Superior temporal gyrus (tissue), 1 donor: ENCODE results near the gene HCN2.

ENCODE experiments used
- DNase-seq: peaks from one replicate; pipeline ENCODE4 v3.0.0-alpha.2; 2016; ENCODE audit errors: extremely low spot score

HCN2 gene

DNA sequence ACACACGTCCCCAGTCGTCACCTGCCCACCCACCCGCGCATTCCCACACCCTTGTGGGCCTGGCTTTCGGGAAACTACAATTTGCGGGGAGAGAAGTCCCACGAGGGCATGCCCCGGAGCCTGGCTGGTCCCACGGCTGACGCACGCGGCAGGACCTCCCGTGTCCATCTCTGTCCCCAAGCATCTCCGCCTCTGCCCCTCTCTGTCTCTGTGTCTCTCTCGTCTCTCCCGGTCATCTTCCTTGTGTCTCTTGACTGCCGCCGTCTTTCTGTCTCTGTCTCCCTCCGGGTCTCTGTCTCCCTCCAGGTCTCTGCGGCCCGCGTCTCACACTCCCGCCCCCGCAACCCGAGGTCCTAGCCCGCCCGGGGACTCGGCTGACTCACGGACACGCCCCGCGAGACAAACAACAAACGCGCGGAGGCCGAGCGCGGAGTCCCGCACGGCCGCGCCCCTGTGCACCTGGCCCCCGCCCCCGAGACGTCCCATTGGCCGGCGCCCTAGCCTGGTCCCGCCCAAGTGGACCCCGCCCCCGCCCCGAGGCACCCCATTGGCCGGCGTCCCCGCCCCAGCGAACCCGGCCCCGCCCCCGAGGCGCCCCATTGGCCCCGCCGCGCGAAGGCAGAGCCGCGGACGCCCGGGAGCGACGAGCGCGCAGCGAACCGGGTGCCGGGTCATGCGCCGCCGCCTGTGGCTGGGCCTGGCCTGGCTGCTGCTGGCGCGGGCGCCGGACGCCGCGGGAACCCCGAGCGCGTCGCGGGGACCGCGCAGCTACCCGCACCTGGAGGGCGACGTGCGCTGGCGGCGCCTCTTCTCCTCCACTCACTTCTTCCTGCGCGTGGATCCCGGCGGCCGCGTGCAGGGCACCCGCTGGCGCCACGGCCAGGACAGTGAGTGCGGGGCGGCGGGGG lies 49.8 kb downstream of the HCN2 start, which contains the start of gene FGF22:
Gene FGF22, plus strand, starts transcription at position 627 of the 908 bp plus-strand sequence. Its CDS starts 47 bp downstream, at position 674.
- peak; percentile 74 for DNase-seq

DNA sequence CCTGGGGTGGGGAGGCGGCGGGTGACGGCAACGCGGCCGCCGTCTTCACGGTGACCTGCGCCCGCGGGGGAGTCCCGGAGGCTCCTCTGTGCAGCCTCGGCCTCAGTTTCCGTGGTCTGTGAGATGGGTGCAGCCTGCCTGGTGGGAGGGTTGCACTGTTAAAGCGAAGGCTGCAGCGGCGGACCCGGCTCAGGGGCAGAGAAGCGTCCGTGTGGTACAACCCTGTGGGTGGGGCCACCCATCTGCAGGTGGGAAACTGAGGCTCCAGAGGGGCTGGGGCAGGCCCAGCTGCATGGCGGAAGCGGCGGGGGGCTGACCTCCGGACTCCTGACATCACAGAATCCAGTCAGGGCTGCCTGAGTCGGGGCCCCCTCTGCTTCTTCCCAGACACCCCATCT lies 50.5 kb downstream of the HCN2 start:
- DNase-seq = no peak

DNA sequence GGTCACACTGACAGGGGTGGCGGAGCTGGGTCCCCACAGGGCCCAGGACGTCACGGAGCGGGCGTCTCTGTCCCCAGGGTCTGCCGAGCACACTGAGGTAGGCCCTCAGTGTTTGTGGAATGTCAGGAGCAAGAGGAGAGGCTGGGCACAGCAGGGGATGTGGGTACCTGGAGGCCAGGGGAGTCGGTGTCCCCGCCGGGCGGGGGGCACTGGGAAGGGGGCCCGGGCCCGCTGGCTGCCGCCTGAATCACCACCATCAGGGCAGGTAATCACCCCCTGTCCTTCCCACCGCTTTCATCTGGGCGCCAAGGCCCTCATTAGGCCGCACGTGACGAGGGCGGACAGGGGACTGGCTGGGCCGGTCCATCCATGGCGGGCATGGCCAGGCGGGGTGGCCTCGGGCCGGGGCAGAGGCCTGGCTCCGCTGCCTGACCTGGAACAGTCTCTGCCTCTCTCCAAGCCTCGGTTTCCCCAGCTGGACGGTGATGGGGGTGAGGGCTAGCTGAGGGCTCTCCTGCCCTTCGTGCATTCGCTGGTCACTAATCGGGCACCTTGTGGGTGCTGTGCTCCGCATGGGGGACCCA lies 51.0 kb downstream of the HCN2 start:
- no peak for DNase-seq

DNA sequence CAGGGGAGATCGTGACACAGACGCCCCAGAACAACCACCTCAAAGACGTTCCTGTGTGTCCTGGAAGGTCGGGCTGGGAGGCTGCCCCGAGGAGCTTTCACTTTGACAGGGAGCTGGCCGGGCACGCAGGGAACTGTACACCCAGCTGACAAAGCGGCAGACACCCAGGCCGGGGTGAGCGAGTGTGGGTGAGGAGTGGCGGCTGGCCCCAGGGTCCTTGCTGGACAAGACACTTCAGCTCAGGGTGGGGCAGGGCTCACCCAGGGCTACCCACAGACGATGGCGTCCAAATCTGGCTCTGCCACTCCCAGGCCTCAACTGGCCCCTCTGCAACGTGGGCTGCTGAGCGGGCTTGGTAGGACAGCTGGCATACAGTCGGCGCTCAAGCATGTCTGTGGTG lies 52.0 kb downstream of the HCN2 start:
- no peak for DNase-seq

DNA sequence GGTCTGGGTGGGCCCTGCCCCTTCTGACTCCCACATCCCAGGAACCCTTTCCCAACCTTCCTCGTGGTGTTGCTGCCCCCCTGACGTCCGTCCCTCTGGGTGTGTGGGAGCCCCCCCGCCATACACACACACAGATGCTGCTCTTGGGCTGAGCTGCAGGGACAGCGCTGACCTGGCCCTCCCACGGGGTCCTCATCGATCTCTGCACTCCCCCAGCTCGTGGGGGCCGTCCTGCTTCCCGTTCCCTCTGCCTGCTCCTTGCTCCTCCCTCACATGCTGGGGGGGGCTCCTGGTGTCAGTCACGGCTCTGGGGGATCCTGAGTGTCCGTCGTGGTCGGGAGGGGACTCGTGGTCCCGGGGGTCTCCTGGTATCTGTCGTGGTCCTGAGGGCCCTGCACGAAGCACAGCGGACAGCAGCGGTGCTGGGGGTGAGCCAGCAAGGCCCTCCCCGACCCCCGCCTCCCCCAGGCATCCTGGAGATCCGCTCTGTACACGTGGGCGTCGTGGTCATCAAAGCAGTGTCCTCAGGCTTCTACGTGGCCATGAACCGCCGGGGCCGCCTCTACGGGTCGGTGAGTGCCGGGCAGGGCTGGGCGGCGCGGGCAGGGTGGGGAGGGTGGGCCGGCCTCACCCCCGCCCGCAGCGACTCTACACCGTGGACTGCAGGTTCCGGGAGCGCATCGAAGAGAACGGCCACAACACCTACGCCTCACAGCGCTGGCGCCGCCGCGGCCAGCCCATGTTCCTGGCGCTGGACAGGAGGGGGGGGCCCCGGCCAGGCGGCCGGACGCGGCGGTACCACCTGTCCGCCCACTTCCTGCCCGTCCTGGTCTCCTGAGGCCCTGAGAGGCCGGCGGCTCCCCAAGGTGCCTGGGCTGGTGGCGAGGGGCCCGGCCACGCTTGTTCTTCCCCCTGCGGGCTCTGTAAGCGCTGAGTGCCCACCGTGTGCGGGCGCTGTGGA lies 53.4 kb downstream of the HCN2 start:
- DNase-seq = no peak

DNA sequence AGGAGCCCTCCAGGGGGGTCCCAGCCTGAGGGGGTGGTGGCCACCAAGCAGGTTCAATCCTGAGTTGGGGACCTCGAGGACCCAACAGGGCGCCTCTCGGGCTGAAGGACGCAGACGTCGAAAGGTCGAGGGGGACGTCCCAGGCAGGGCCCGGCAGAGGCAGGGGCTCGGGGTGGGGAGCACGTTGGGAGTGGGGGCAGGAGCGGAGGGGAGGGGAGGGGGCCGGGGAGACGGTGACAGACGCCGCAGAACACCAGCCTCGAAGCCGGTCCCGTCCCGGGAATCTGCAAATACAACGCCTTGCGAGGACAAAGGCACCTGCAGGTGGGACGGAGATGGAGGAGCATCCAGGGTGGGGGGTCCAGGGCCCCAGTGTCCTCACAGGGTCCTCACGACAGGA lies 54.1 kb downstream of the HCN2 start:
- no peak for DNase-seq

DNA sequence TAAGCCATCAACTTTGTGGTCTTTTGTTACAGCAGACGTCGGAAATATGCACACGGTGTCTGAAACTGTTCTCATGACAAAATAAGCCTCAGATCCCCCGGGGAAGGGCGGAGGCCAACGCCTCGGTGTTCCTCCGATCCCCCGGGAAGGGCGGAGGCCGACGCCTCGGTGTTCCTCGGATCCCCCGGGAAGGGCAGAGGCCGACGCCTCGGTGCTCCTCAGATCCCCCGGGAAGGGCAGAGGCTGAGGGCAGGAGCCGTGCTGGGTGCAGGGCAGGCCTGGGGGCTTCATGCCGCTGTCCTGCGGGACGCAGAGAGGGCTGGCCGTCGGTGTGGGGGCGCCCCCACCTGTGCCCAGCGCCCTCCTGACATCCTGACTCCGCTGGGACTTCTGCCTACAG lies 54.7 kb downstream of the HCN2 start:
- DNase-seq = no peak

DNA sequence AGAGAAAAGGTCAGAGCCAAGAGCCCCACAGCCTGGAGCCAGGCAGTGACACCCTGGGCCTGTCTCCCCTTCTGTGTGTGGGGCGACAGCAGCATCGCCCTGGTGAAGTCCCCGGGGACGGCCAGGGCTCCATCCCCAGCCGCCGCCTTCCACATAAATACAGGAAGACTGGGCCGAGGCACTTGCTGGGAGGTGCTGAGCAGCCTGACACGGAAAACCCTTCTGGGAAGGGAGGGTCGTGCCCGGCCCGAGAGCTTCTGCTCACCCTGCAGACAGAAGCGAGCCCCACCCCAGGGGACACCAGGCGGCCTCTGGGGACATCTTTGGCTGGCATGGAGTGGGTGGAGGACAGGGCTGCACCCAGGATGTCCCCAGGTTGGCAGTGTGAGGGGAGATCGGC lies 55.1 kb downstream of the HCN2 start:
- no peak for DNase-seq

DNA sequence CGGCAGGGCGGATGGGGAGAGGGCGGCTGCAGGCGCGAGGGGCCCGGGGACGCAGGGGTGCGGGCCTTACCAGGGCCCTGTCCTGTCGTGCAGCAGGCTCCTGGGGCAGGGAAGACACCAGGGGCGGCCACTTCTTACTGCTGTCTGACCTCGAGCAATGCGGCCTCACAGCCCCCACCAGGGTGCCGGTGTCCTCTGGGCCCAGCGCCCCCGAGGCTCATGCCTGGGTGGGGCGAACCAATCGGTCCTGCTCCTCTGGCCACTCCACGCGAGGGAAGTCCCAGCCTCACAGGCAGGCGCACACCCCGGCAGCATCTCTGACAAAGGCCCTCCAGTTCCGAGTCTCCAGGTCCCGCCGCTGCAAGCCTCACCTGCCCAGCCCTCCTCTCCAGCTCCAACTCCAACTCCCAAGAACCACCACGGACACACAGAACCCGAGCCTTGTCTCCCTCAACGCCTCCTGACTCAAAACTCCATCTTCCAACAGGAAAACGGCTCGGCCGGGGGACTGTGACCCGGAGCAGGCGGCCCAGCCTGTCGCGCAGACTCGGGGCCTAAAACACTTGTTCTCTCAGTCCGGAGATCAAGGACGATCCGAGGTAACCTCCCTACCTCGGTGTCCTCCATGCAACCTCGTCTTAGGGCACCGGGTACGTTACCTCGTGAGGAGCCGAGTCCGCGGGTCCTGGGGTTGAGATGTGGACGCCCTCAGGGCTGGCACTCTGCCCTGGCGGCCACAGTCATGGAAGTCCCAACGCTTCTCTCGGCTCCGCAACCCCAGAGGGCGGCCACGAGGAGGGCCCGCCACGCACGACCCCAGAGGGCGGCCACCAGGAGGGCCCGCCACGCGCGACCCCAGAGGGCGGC lies 56.5 kb downstream of the HCN2 start:
- DNase-seq = no peak

DNA sequence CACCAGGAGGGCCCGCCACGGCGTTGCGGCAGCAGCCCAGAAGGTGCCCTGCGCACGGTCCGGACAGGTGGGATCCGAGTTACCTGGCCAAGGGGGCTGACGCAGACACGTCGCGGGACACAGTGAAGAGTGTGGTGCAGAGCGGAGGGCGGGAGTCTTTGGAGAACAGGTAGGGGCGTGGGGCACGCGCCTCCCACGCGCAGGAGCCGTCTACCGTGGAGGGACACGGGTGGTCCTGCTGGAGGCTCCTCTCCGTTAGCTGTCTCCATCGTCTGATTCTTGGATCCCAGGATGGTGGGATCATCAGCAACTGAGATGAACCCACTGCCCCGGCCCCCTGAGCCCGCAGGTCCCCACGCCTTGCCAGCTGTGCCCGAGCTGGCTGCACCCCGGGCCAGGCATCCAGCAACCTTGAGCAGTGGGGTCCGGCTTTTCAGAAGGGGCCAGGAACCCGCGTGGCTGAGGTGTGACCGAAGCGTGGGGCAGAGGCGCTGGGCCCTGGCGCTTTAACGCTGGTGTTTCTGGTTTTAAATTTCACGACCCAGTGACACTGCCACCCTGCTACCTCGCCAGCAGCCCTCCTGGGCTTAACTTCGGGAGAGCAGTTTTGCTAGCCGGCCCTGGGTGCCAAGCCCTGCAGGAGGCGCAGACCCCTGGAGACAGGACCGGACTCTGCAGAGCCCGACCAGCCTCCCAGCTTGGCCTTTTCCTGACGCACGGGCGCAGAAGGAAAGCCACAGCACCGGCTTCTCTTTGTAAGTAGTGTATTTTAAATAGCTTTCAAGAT lies 57.3 kb downstream of the HCN2 start:
- DNase-seq = no peak

DNA sequence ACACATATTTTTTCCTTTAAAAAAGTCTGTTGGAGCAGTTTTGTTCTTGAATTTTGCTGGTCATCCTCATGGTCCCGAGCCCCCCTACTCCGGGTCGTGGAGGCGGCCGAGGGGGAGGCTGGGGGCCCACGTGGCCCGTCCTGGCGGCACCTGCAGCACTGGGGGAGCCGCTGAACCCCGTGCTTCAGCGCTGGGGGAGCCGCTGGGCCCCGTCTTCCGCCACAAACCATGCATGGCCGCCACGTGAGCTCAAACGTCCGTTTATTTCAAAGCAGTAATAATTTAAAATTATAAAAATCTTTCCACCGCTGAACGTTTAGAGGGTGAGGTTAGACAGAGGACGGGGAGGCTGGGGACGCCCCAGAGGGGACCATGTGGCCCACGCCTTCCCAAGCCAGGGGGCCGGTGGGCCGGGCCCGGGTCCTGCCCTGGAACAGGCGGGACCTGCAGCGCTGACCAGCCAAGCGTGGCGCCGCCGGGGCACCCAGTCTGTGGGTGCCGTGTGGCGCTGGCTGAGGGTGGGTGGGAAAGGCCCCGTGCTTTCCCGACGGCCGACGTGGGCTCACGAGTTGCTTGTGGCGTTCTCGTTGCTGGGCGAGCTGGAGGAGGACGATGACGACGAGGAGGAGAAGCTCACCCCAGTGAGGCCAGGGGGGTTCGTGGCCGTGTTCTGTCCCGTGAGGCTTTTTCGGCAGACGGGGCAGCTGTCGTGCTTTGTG lies 58.0 kb downstream of the HCN2 start:
- DNase-seq = no peak

DNA sequence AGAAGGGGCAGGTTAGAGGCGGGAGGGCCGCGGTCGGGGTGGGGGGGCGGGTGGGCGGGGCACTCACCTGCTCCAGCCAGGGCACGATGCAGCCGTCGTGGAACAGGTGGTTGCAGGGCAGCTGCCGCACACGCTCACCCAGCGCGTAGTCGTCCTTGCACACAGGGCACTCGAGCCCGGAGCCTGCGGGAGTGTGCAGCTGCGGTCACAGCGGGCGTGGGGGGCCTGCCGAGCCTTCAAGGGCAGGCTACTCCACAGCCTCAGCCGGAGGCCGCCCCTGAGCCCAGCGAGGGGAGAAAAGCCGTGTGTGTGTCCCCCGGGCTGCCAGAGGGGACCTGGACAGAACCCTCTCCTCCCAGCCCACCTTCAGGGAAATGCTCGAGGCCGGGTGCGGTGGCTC lies 58.6 kb downstream of the HCN2 start:
- no peak for DNase-seq

DNA sequence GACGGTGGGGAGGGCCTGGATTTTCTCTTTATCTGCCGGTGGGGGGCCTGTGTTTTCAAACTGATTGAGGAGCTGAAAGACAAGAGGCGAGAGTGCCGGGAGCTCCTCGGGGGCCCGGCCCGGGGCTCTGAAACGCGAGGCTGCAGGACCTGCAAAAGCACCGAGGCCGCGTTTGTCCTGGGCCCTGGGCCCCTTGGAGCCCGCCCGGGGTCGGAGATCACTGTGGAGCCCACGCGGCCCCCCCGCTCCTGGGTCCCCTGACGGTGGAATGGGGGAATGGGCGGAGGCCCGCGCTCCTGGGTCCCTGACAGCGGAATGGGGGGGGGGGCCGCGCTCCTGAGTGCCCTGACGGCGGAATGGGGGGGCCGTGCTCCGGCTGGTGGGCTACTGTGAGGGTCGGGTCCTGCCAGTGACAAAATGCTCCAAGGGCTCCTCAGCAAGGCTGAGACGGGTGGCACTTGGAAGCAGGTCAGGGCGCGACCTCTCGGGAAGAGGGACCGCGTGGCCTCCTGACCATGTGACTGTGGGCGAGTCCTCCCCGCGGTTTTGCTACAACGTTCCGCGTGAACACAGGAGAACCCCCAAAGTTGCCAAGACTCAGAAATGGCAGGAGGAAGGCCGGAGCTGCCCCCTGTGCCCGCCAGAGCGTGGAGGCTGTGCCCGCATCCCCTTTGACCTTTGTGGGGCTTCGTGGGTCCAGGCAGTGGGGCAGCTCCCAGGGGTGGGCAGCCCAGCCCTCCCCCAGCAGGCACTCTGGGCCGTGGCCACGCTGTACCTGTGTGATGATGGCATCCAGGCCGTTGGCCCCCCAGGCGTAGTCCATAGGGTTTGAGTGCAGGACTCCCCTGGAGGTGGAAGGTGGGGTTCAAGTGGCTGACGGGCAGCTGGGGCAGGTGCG lies 59.5 kb downstream of the HCN2 start:
- DNase-seq = no peak

DNA sequence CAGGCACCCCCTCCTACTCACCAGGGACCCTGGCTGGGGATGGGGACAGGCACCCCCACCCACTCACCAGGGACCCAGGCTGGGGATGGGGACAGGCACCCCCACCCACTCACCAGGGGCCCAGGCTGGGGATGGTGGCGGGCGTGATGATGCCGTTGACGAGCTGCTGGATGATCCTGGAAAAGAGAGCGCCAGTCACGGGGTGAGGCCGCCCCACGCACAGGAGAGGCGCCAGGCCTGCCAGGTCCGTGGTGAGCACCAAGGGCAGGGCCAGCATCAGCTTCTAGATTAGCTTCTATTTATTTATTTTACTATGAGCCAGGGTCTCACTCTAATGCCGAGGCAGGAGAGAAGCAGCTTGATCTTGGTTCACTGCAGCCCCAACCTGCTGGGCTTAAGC lies 60.4 kb downstream of the HCN2 start:
- no peak for DNase-seq

DNA sequence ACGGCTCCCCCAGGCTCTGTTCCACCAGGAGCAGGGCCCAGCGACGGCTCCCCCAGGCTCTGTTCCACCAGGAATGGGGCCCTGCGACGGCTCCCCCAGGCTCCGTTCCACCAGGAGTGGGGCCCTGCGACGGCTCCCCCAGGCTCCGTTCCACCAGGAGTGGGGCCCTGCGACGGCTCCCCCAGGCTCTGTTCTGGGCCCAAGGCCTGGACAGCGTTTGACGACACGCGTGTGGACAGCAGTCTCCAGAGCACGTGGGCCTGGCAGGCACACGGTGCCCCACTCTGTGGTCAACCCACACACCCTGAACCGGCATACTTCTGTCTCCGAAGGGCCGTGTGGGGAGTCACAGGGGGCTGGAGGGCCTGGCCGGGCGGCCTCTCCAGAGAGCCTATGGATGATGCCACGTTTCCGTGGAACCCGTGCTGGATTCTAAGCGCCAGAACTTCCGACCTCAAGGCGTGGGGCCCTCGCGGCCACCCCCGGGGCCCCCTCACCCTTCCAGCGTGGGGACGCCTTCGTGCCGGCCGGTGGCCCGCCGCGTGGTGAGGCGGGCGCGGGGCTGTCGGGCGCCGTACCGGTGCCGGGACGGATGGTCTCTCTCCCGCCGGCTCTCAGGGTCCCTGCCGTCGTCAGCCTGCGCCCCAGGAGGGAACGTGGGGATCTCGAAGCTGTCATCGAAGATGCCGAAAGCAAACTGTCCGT lies 61.6 kb downstream of the HCN2 start:
- no peak for DNase-seq

DNA sequence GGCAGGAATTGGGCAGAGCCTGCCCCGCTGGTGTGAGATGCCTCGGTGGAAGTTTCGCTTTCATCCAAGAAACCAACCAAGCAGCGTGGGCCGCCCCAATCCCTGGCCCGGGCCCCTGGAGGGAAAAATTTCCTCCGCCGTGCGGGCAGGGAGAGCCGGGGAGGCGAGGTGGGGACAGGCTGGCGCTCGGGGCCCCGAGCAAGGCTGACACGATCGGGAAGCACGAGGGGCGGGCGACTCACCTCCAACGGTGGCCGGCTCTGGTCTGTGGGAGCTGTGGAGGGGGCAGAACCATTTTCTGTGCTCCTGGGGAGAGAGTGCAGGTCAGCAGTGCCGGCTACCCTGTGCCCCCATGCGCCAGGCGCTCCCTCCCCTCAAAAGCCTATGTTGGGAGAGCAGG lies 62.3 kb downstream of the HCN2 start:
- no peak for DNase-seq

DNA sequence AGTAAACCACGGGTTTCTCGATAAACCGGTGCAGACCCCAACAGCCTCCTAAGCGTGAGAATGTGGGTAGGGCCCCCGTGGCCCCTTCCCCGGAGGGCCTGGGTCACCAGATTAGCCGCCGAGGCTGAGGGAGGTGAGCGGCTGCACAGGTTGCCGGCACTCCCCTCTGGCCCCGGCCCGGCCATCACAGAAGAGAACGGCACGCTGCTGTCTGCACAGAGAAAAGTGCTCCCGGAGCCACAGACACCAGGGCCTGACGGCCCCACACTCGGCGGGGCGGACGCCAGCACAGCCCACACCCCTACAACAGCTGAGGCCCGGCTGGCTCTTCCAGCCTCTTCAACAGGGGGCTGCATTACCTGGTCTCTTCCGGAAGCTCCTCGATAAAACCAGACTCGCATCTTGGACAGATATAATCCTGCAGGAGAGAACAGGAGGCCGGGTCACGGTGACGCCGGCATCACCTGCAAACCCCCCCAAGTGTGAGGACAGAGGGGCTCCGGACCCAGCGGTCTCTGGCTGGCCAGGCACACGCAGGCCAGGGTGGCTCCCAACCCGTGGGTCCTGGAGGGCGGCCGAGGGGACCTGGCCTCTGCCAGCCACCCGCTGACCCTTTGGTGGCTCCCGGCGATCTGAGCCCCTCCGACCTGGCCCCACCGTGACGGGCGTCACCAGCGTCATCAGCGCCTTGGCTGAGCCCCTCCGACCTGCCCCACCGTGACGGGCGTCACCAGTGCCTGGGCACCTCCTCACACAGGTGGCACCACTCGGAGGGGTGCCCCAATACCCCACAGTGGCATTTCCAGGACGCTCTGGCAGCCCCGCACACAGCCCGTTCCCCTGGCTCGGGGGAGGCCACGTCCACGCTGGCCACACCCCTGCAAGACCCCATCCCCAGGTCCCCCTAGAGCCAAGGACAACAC lies 63.0 kb downstream of the HCN2 start:
- no peak for DNase-seq
